ENCODE data around the gene EFCAB6.

- TF ChIP-seq CTCF (IDR thresholded peaks at IDR 0.05), result no peak
- TF ChIP-seq EP300 (IDR thresholded peaks at IDR 0.05), result no peak
- TF ChIP-seq POLR2A (IDR thresholded peaks at IDR 0.05), result no peak
- TF ChIP-seq POLR2AphosphoS5 (IDR thresholded peaks at IDR 0.05), result no peak
These were observed 66.2 kb downstream of the EFCAB6 start for GRCh38 chr22:43745783-43746356.

All from gastroesophageal sphincter (tissue), 3 donors.